K562 (cell line): ENCODE results near the gene C18orf32. TPM values are rescaled to one million over a fixed set of nuclear protein-coding genes. Genes with fewer than 3 reads are reported as not detected.
A peak's percentile ranks its signal among the peaks of the same experiment; 100 is the strongest.

ENCODE experiments used
- ARID1B ChIP-seq: fragments of 450-650 bp; IDR thresholded peaks from 2 replicates; pipeline ENCODE4 v1.6.1; 2016; ENCODE audit warnings: antibody characterized with exemption, mild to moderate bottlenecking, inconsistent platforms
- CBFA2T3 ChIP-seq: fragments of 450-650 bp; IDR thresholded peaks from 2 replicates; pipeline ENCODE4 v1.6.1; 2017
- CEBPB ChIP-seq: fragments of 450-650 bp; IDR thresholded peaks from 2 replicates; pipeline ENCODE4 v1.6.1; 2016; ENCODE audit warnings: missing genetic modification characterization, missing compliant biosample characterization
- ELF1 ChIP-seq: fragments of 200-800 bp; sonication (Bioruptor generic); IDR thresholded peaks from 2 replicates; pipeline ENCODE4 v1.6.1; 2016; ENCODE audit warnings: missing genetic modification characterization, missing compliant biosample characterization
- JUND ChIP-seq, 2 experiments: IDR thresholded peaks; 2 replicates in 1 of 2; 3 replicates in 1 of 2; pipeline ENCODE4 v1.6.1; 2011; ENCODE audit warnings: borderline replicate concordance in 2 of 2, low read depth in 2 of 2, low read length in 2 of 2, improper control_type of control experiment in 1 of 2, missing biosample characterization in 1 of 2, missing genetic modification characterization in 1 of 2, missing genetic modification reagents in 1 of 2
- MEF2D ChIP-seq: conservative IDR thresholded peaks from 2 replicates; pipeline ENCODE4 v1.6.1; 2016; ENCODE audit warnings: low read depth, missing genetic modification characterization, missing compliant biosample characterization
- RFX7 ChIP-seq: fragments of 250-450 bp; sonication (Bioruptor Pico); IDR thresholded peaks from 2 replicates; pipeline ENCODE4 v1.5.1; 2021; ENCODE audit warnings: mild to moderate bottlenecking
- TCF3 ChIP-seq: sonication (generic); formaldehyde crosslinking; IDR thresholded peaks from 2 replicates; pipeline ENCODE4 v1.4.0; 2020; ENCODE audit warnings: mild to moderate bottlenecking, missing genetic modification reagents
- U2AF1 ChIP-seq: fragments of 200-400 bp; formaldehyde crosslinking; optimal IDR thresholded peaks from 2 replicates; pipeline ENCODE3; 2017; ENCODE audit warnings: mild to moderate bottlenecking, low read depth, low read length, moderate library complexity
- polyA plus RNA-seq, 8 experiments: library from polyadenylated mRNA; depleted of rRNA in 4 of 8; stranded (reverse) in 5 of 8; unstranded in 3 of 8; fragments of >200 nt; fragmentation: Nextera tagmentation in 2 of 8; fragmentation: Illumina TruSeq in 1 of 8; extraction: Ambion mirVana in 2 of 8; extraction: Trizol in 1 of 8; gene quantifications; 2 replicates each; pipeline versions ENCODE4 v1.2.1 to v1.2.3, GENCODE V29; 2011 to 2014; ENCODE audit warnings: inconsistent platforms in 1 of 8, missing spikeins in 1 of 8
- total RNA-seq, 7 experiments: library from RNA; depleted of rRNA in 6 of 7; stranded (reverse); fragments of >200 nt in 6 of 7; fragmentation: Illumina TruSeq in 2 of 7; extraction: Trizol in 2 of 7; gene quantifications; 2 replicates each; pipeline versions ENCODE4 v1.2.1 to v1.2.3, GENCODE V29; 2011 to 2021; ENCODE audit warnings: low replicate concordance in 1 of 7
- TF ChIP-seq, protein P1 (sequence below): fragments of 450-650 bp; formaldehyde crosslinking; IDR thresholded peaks from 2 replicates; pipeline ENCODE4 v1.4.0; 2020; ENCODE audit warnings: mild to moderate bottlenecking, moderate library complexity
- TF ChIP-seq, protein P2 (sequence below): sonication (generic); IDR thresholded peaks from 2 replicates; pipeline ENCODE4 v1.6.1; 2016

Gene C18orf32
- total and polyA plus RNA-seq, 9 of the 15 experiments (the other 6 are each of a cell fraction or from before 2014, with no cell fraction given), result 8.5 to 35.0 (median 20.4) TPM

DNA sequence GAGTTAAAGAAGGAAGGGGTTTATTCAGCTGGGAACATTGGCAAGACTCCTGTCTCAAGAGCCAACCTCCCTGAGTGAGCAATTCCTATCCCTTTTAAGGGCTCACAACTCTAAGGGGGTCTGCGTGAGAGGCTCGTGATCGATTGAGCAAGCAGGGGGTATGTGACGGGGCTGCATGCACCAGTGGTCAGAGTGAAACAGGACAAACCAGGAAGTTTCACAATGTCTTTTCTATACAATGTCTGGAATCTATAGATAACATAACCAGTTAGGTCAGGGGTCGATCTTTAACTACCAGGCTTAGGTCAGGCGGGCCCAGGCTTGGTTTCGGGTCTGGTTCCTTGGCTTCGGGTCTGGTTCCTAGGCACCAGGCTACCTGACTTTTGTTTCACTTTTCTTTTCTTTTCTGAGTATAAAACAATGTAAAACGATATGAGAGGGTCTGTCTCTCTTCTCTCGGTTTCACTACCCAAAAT is 44.7 kb upstream of the C18orf32 start (continued):
- TF ChIP-seq, protein P1, sequence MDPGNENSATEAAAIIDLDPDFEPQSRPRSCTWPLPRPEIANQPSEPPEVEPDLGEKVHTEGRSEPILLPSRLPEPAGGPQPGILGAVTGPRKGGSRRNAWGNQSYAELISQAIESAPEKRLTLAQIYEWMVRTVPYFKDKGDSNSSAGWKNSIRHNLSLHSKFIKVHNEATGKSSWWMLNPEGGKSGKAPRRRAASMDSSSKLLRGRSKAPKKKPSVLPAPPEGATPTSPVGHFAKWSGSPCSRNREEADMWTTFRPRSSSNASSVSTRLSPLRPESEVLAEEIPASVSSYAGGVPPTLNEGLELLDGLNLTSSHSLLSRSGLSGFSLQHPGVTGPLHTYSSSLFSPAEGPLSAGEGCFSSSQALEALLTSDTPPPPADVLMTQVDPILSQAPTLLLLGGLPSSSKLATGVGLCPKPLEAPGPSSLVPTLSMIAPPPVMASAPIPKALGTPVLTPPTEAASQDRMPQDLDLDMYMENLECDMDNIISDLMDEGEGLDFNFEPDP (CRISPR knock-in tag), result no peak
- TF ChIP-seq, protein P2, sequence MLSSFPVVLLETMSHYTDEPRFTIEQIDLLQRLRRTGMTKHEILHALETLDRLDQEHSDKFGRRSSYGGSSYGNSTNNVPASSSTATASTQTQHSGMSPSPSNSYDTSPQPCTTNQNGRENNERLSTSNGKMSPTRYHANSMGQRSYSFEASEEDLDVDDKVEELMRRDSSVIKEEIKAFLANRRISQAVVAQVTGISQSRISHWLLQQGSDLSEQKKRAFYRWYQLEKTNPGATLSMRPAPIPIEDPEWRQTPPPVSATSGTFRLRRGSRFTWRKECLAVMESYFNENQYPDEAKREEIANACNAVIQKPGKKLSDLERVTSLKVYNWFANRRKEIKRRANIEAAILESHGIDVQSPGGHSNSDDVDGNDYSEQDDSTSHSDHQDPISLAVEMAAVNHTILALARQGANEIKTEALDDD, result peak; percentile 63
- TF ChIP-seq RFX7 (CRISPR knock-in tag), result no peak
- 0 out of 2 replicates have a peak, but pooled peaks have one; percentile 4 for TF ChIP-seq CBFA2T3
- TF ChIP-seq ARID1B, result peak; percentile 71
- peak; percentile 82 for TF ChIP-seq CEBPB (tag)
- peak; percentile 34; the same call in 1 of the 2 replicates for TF ChIP-seq ELF1 (tag)
- TF ChIP-seq JUND (IDR thresholded peaks at IDR 0.05; ENCODE audit: borderline replicate concordance, low read depth, low read length), result no peak
- no peak for TF ChIP-seq JUND (tag; IDR thresholded peaks at IDR 0.05; ENCODE audit: borderline replicate concordance, low read depth, low read length)
- no peak for TF ChIP-seq MEF2D (tag)
- peak; percentile 55 for TF ChIP-seq TCF3 (CRISPR knock-in tag)
- no peak for TF ChIP-seq U2AF1
